ENCODE results near the gene SYNE3.
A peak's percentile ranks its signal among the peaks of the same experiment; 100 is the strongest.

The SYNE3 gene

GRCh38 chr14:95483309-95484165, 32.9 kb downstream of the SYNE3 start:
- peak overlapping the region; percentile 70 to 74 for H3K27ac ChIP-seq (ENCODE audit: low read depth in 2 of 2, low read length in 2 of 2)
- H3K4me3 ChIP-seq (ENCODE audit: low read length in 2 of 2): no peak overlapping the region

GRCh38 chr14:95482627-95483308, 33.7 kb downstream of the SYNE3 start:
- H3K27me3 ChIP-seq (ENCODE audit: control insufficient read depth in 2 of 2, insufficient read depth in 2 of 2, low read length in 2 of 2): no peaks in the 10 kb centered on the region
- peaks cover 30 to 51% of the 10 kb centered on the region in 2 donors for H3K4me1 ChIP-seq (ENCODE audit: control insufficient read depth in 2 of 2, insufficient read depth in 2 of 2, low read length in 2 of 2)
- H3K27ac ChIP-seq (ENCODE audit: low read depth in 2 of 2, low read length in 2 of 2): peak overlapping the region; percentile 57 to 74
- no peaks in the 10 kb centered on the region for H3K36me3 ChIP-seq (ENCODE audit: control insufficient read depth in 2 of 2, insufficient read depth in 2 of 2, low read length in 2 of 2)
- peak overlapping the region in 1 of 2 donors; percentile 5 for H3K9ac ChIP-seq (ENCODE audit: low read depth in 1 of 2, low read length in 2 of 2)
- no peaks in the 10 kb centered on the region for H3K9me3 ChIP-seq (ENCODE audit: control insufficient read depth in 2 of 2, low read length in 2 of 2)
- H3K4me3 ChIP-seq (ENCODE audit: low read length in 2 of 2): no peak overlapping the region

More at GRCh38 chr14:95483309-95484165, 32.9 kb downstream of the SYNE3 start:
- Histone ChIP-seq H3K9me3 (ENCODE audit: control insufficient read depth in 2 of 2, low read length in 2 of 2) (no peaks in the 10 kb centered on the region), H3K27me3 (ENCODE audit: control insufficient read depth in 2 of 2, insufficient read depth in 2 of 2, low read length in 2 of 2) (no peaks in the 10 kb centered on the region), H3K9ac (ENCODE audit: low read depth in 1 of 2, low read length in 2 of 2) (no peak overlapping the region), H3K36me3 (ENCODE audit: control insufficient read depth in 2 of 2, insufficient read depth in 2 of 2, low read length in 2 of 2) (no peaks in the 10 kb centered on the region), H3K4me1 (ENCODE audit: control insufficient read depth in 2 of 2, insufficient read depth in 2 of 2, low read length in 2 of 2) (peaks cover 35 to 55% of the 10 kb centered on the region in 2 donors)

GRCh38 chr14:95481391-95482022, 34.9 kb downstream of the SYNE3 start:
- H3K9me3 ChIP-seq (ENCODE audit: control insufficient read depth in 2 of 2, low read length in 2 of 2): no peaks in the 10 kb centered on the region
- no peak overlapping the region for H3K27ac ChIP-seq (ENCODE audit: low read depth in 2 of 2, low read length in 2 of 2)
- no peaks in the 10 kb centered on the region for H3K36me3 ChIP-seq (ENCODE audit: control insufficient read depth in 2 of 2, insufficient read depth in 2 of 2, low read length in 2 of 2)
- peaks cover 23 to 39% of the 10 kb centered on the region in 2 donors for H3K4me1 ChIP-seq (ENCODE audit: control insufficient read depth in 2 of 2, insufficient read depth in 2 of 2, low read length in 2 of 2)
- H3K4me3 ChIP-seq (ENCODE audit: low read length in 2 of 2): no peak overlapping the region
- no peak overlapping the region for H3K9ac ChIP-seq (ENCODE audit: low read depth in 1 of 2, low read length in 2 of 2)
- H3K27me3 ChIP-seq (ENCODE audit: control insufficient read depth in 2 of 2, insufficient read depth in 2 of 2, low read length in 2 of 2): no peaks in the 10 kb centered on the region

- Histone ChIP-seq H3K36me3 (ENCODE audit: control insufficient read depth in 2 of 2, insufficient read depth in 2 of 2, low read length in 2 of 2) (no peaks in the 10 kb centered on the region), H3K9me3 (ENCODE audit: control insufficient read depth in 2 of 2, low read length in 2 of 2) (no peaks in the 10 kb centered on the region), H3K4me3 (ENCODE audit: low read length in 2 of 2) (no peak overlapping the region), H3K4me1 (ENCODE audit: control insufficient read depth in 2 of 2, insufficient read depth in 2 of 2, low read length in 2 of 2) (peaks cover 19 to 37% of the 10 kb centered on the region in 2 donors), H3K27ac (ENCODE audit: low read depth in 2 of 2, low read length in 2 of 2) (peak overlapping the region in 1 of 2 donors; percentile 56), H3K27me3 (ENCODE audit: control insufficient read depth in 2 of 2, insufficient read depth in 2 of 2, low read length in 2 of 2) (no peaks in the 10 kb centered on the region), H3K9ac (ENCODE audit: low read depth in 1 of 2, low read length in 2 of 2) (no peak overlapping the region)
Measured at GRCh38 chr14:95480887-95481226, 35.6 kb downstream of the SYNE3 start.

GRCh38 chr14:95480109-95480886, 36.2 kb downstream of the SYNE3 start:
- Histone ChIP-seq H3K9ac (ENCODE audit: low read depth in 1 of 2, low read length in 2 of 2) (no peak overlapping the region), H3K4me3 (ENCODE audit: low read length in 2 of 2) (no peak overlapping the region), H3K9me3 (ENCODE audit: control insufficient read depth in 2 of 2, low read length in 2 of 2) (no peaks in the 10 kb centered on the region), H3K4me1 (ENCODE audit: control insufficient read depth in 2 of 2, insufficient read depth in 2 of 2, low read length in 2 of 2) (peaks cover 19 to 34% of the 10 kb centered on the region in 2 donors), H3K27me3 (ENCODE audit: control insufficient read depth in 2 of 2, insufficient read depth in 2 of 2, low read length in 2 of 2) (no peaks in the 10 kb centered on the region), H3K36me3 (ENCODE audit: control insufficient read depth in 2 of 2, insufficient read depth in 2 of 2, low read length in 2 of 2) (no peaks in the 10 kb centered on the region), H3K27ac (ENCODE audit: low read depth in 2 of 2, low read length in 2 of 2) (peak overlapping the region; percentile 56 to 61)

- no peak overlapping the region for H3K4me3 ChIP-seq (ENCODE audit: low read length in 2 of 2)
- H3K9me3 ChIP-seq (ENCODE audit: control insufficient read depth in 2 of 2, low read length in 2 of 2): no peaks in the 10 kb centered on the region
- peaks cover 19 to 34% of the 10 kb centered on the region in 2 donors for H3K4me1 ChIP-seq (ENCODE audit: control insufficient read depth in 2 of 2, insufficient read depth in 2 of 2, low read length in 2 of 2)
- H3K27me3 ChIP-seq (ENCODE audit: control insufficient read depth in 2 of 2, insufficient read depth in 2 of 2, low read length in 2 of 2): no peaks in the 10 kb centered on the region
- no peak overlapping the region for H3K9ac ChIP-seq (ENCODE audit: low read depth in 1 of 2, low read length in 2 of 2)
- peaks cover 0 to 6% of the 10 kb centered on the region in 2 donors for H3K36me3 ChIP-seq (ENCODE audit: control insufficient read depth in 2 of 2, insufficient read depth in 2 of 2, low read length in 2 of 2)
- peak overlapping the region in 1 of 2 donors; percentile 9 for H3K27ac ChIP-seq (ENCODE audit: low read depth in 2 of 2, low read length in 2 of 2)
Measured at GRCh38 chr14:95479494-95479893, 37.0 kb downstream of the SYNE3 start.

GRCh38 chr14:95478818-95479217, 37.6 kb downstream of the SYNE3 start:
- H3K27ac ChIP-seq (ENCODE audit: low read depth in 2 of 2, low read length in 2 of 2): no peak overlapping the region
- peaks cover 5 to 13% of the 10 kb centered on the region in 2 donors for H3K36me3 ChIP-seq (ENCODE audit: control insufficient read depth in 2 of 2, insufficient read depth in 2 of 2, low read length in 2 of 2)

GRCh38 chr14:95478309-95478708, 38.1 kb downstream of the SYNE3 start:
- Histone ChIP-seq H3K9ac (ENCODE audit: low read depth in 1 of 2, low read length in 2 of 2) (no peak overlapping the region), H3K4me1 (ENCODE audit: control insufficient read depth in 2 of 2, insufficient read depth in 2 of 2, low read length in 2 of 2) (peaks cover 10 to 23% of the 10 kb centered on the region in 2 donors), H3K27me3 (ENCODE audit: control insufficient read depth in 2 of 2, insufficient read depth in 2 of 2, low read length in 2 of 2) (no peaks in the 10 kb centered on the region), H3K4me3 (ENCODE audit: low read length in 2 of 2) (no peak overlapping the region), H3K36me3 (ENCODE audit: control insufficient read depth in 2 of 2, insufficient read depth in 2 of 2, low read length in 2 of 2) (peaks cover 7 to 17% of the 10 kb centered on the region in 2 donors), H3K9me3 (ENCODE audit: control insufficient read depth in 2 of 2, low read length in 2 of 2) (no peaks in the 10 kb centered on the region), H3K27ac (ENCODE audit: low read depth in 2 of 2, low read length in 2 of 2) (no peak overlapping the region)

More at GRCh38 chr14:95478818-95479217, 37.6 kb downstream of the SYNE3 start:
- Histone ChIP-seq H3K4me1 (ENCODE audit: control insufficient read depth in 2 of 2, insufficient read depth in 2 of 2, low read length in 2 of 2) (peaks cover 15 to 28% of the 10 kb centered on the region in 2 donors), H3K27me3 (ENCODE audit: control insufficient read depth in 2 of 2, insufficient read depth in 2 of 2, low read length in 2 of 2) (no peaks in the 10 kb centered on the region), H3K9me3 (ENCODE audit: control insufficient read depth in 2 of 2, low read length in 2 of 2) (no peaks in the 10 kb centered on the region), H3K4me3 (ENCODE audit: low read length in 2 of 2) (no peak overlapping the region), H3K9ac (ENCODE audit: low read depth in 1 of 2, low read length in 2 of 2) (no peak overlapping the region)

- Histone ChIP-seq H3K36me3 (ENCODE audit: control insufficient read depth in 2 of 2, insufficient read depth in 2 of 2, low read length in 2 of 2) (peaks cover 10 to 19% of the 10 kb centered on the region in 2 donors), H3K9ac (ENCODE audit: low read depth in 1 of 2, low read length in 2 of 2) (no peak overlapping the region), H3K27me3 (ENCODE audit: control insufficient read depth in 2 of 2, insufficient read depth in 2 of 2, low read length in 2 of 2) (no peaks in the 10 kb centered on the region), H3K4me1 (ENCODE audit: control insufficient read depth in 2 of 2, insufficient read depth in 2 of 2, low read length in 2 of 2) (peaks cover 4 to 16% of the 10 kb centered on the region in 2 donors), H3K9me3 (ENCODE audit: control insufficient read depth in 2 of 2, low read length in 2 of 2) (no peaks in the 10 kb centered on the region), H3K4me3 (ENCODE audit: low read length in 2 of 2) (no peak overlapping the region), H3K27ac (ENCODE audit: low read depth in 2 of 2, low read length in 2 of 2) (no peak overlapping the region)
Measured at GRCh38 chr14:95477411-95478269, 38.8 kb downstream of the SYNE3 start.
